GM12892 (cell line): ENCODE data around the gene QKI.

ENCODE experiments used
- POLR2A ChIP-seq: IDR thresholded peaks from 2 replicates; pipeline ENCODE4 v1.6.1; 2011; ENCODE audit warnings: low read depth, low read length, control low read depth
- TAF1 ChIP-seq: IDR thresholded peaks from 2 replicates; pipeline ENCODE4 v1.6.1; 2011; ENCODE audit warnings: low read depth, mild to moderate bottlenecking, control low read depth, low read length, borderline replicate concordance

- TF ChIP-seq POLR2A (no peak), TAF1 (no peak)
These were observed 75.1 kb downstream of the QKI start for GRCh38 chr6:163489584-163489983.
